HEK293 (cell line): ENCODE data around the gene SETMAR.

Experiments
- CTCF ChIA-PET: fragments of 350-600 bp; formaldehyde crosslinking; extraction: SDS; loops from one replicate; lab custom pipeline; 2021; ENCODE audit warnings: antibody characterized with exemption; lab: Yijun Ruan, JAX
- POLR2A ChIA-PET: fragments of 300-600 bp; formaldehyde crosslinking; extraction: SDS; loops from one replicate; lab custom pipeline; 2020; ENCODE audit warnings: antibody characterized with exemption, inconsistent platforms; lab: Yijun Ruan, JAX
- H3K27ac ChIP-seq: fragments of 200-500 bp; sonication (Bioruptor generic); 2 replicates; pipeline ENCODE4 v1.5.1; 2014; ENCODE audit warnings: low read depth, low read length, control low read depth, inconsistent platforms; ENCODE audit errors: extremely low read depth
- H3K36me3 ChIP-seq, 2 experiments: fragments of 200-500 bp in 1 of 2; sonication (Bioruptor generic) in 1 of 2; 1 replicate in 1 of 2; 2 replicates in 1 of 2; pipeline ENCODE4 v1.5.1; 2014 to 2017; ENCODE audit warnings: inconsistent platforms in 2 of 2, low read length in 2 of 2; ENCODE audit not compliant: control insufficient read depth in 2 of 2, insufficient read depth in 1 of 2
- H3K4me1 ChIP-seq: fragments of 200-500 bp; sonication (Bioruptor generic); 2 replicates; pipeline ENCODE4 v1.5.1; 2014; ENCODE audit warnings: mild to moderate bottlenecking, low read length, inconsistent platforms; ENCODE audit not compliant: control insufficient read depth, insufficient read depth
- H3K4me3 ChIP-seq: 2 replicates; pipeline ENCODE4 v1.5.1; 2011; ENCODE audit warnings: low read depth, mild to moderate bottlenecking, control low read depth, low read length, moderate library complexity
- H3K9me3 ChIP-seq: fragments of 200-500 bp; sonication (Bioruptor generic); 2 replicates; pipeline ENCODE4 v1.5.1; 2014; ENCODE audit warnings: low read depth, low read length, inconsistent platforms; ENCODE audit not compliant: control insufficient read depth, insufficient read depth
- IKZF3 ChIP-seq: fragments of 450-650 bp; IDR thresholded peaks from 2 replicates; pipeline ENCODE4 v1.5.0; 2018; ENCODE audit warnings: missing biosample characterization, mild to moderate bottlenecking, missing genetic modification characterization, moderate library complexity
- KLF10 ChIP-seq: fragments of 450-650 bp; IDR thresholded peaks from 2 replicates; pipeline ENCODE4 v1.5.1; 2018; ENCODE audit warnings: missing biosample characterization, mild to moderate bottlenecking, missing genetic modification characterization
- MZF1 ChIP-seq: fragments of 450-650 bp; formaldehyde crosslinking; IDR thresholded peaks from 2 replicates; pipeline ENCODE4 v1.5.1; 2017; ENCODE audit warnings: missing biosample characterization, missing genetic modification characterization, borderline replicate concordance
- YY1 ChIP-seq: fragments of 450-650 bp; formaldehyde crosslinking; IDR thresholded peaks from 2 replicates; pipeline ENCODE4 v1.5.1; 2018; ENCODE audit warnings: missing biosample characterization, missing genetic modification characterization
- ZBTB26 ChIP-seq: fragments of 450-650 bp; formaldehyde crosslinking; optimal IDR thresholded peaks from 2 replicates; pipeline ENCODE3; 2016; ENCODE audit warnings: missing biosample characterization, mild to moderate bottlenecking, missing genetic modification characterization
- ZNF112 ChIP-seq: fragments of 450-650 bp; formaldehyde crosslinking; IDR thresholded peaks from 2 replicates; pipeline ENCODE4 v1.5.0; 2017; ENCODE audit warnings: missing biosample characterization, missing genetic modification characterization
- ZNF148 ChIP-seq: fragments of 450-650 bp; formaldehyde crosslinking; IDR thresholded peaks from 2 replicates; pipeline ENCODE4 v1.5.0; 2017; ENCODE audit warnings: missing biosample characterization, missing genetic modification characterization, borderline replicate concordance
- ZNF157 ChIP-seq: fragments of 450-650 bp; formaldehyde crosslinking; IDR thresholded peaks from 2 replicates; pipeline ENCODE4 v1.5.1; 2016; ENCODE audit warnings: missing biosample characterization, missing genetic modification characterization
- ZNF239 ChIP-seq: fragments of 450-650 bp; formaldehyde crosslinking; IDR thresholded peaks from 2 replicates; pipeline ENCODE4 v1.5.1; 2016; ENCODE audit warnings: missing biosample characterization, missing genetic modification characterization
- ZNF521 ChIP-seq: fragments of 450-650 bp; formaldehyde crosslinking; IDR thresholded peaks from 2 replicates; pipeline ENCODE4 v1.5.1; 2017; ENCODE audit warnings: missing biosample characterization, mild to moderate bottlenecking, missing genetic modification characterization
- ZNF555 ChIP-seq: fragments of 450-650 bp; formaldehyde crosslinking; conservative IDR thresholded peaks from 2 replicates; pipeline ENCODE4 v1.5.1; 2017; ENCODE audit warnings: missing biosample characterization, mild to moderate bottlenecking, missing genetic modification characterization, inconsistent platforms
- ZNF621 ChIP-seq: fragments of 450-650 bp; formaldehyde crosslinking; IDR thresholded peaks from 2 replicates; pipeline ENCODE4 v1.5.1; 2017; ENCODE audit warnings: missing biosample characterization, missing genetic modification characterization
- ZNF629 ChIP-seq: fragments of 450-650 bp; formaldehyde crosslinking; IDR thresholded peaks from 2 replicates; pipeline ENCODE4 v1.5.1; 2017; ENCODE audit warnings: missing biosample characterization, missing genetic modification characterization
- ZNF664 ChIP-seq: fragments of 450-650 bp; formaldehyde crosslinking; IDR thresholded peaks from 2 replicates; pipeline ENCODE4 v1.5.1; 2016; ENCODE audit warnings: missing biosample characterization, missing genetic modification characterization
- ZNF76 ChIP-seq: fragments of 450-650 bp; formaldehyde crosslinking; IDR thresholded peaks from 2 replicates; pipeline ENCODE4; 2016; ENCODE audit warnings: low read depth, missing biosample characterization, missing genetic modification characterization, borderline replicate concordance
- ZNF768 ChIP-seq: fragments of 450-650 bp; formaldehyde crosslinking; IDR thresholded peaks from 2 replicates; pipeline ENCODE4 v1.5.1; 2018; ENCODE audit warnings: missing biosample characterization, mild to moderate bottlenecking, missing genetic modification characterization
- ZNF830 ChIP-seq: fragments of 450-650 bp; IDR thresholded peaks from 2 replicates; pipeline ENCODE4 v1.5.0; 2018; ENCODE audit warnings: missing biosample characterization, missing genetic modification characterization, low read depth, mild to moderate bottlenecking, moderate library complexity
- TF ChIP-seq, protein P1 (sequence below): fragments of 450-650 bp; formaldehyde crosslinking; IDR thresholded peaks from 2 replicates; pipeline ENCODE4 v1.5.1; 2017; ENCODE audit warnings: missing biosample characterization, missing genetic modification characterization
- TF ChIP-seq, protein P2 (sequence below): fragments of 450-650 bp; formaldehyde crosslinking; IDR thresholded peaks from 2 replicates; pipeline ENCODE4 v1.5.1; 2016; ENCODE audit warnings: missing biosample characterization, missing genetic modification characterization
- TF ChIP-seq, protein P3 (sequence below): fragments of 450-650 bp; formaldehyde crosslinking; IDR thresholded peaks from 2 replicates; pipeline ENCODE4 v1.5.1; 2016; ENCODE audit warnings: missing biosample characterization, missing genetic modification characterization

Gene SETMAR

DNA sequence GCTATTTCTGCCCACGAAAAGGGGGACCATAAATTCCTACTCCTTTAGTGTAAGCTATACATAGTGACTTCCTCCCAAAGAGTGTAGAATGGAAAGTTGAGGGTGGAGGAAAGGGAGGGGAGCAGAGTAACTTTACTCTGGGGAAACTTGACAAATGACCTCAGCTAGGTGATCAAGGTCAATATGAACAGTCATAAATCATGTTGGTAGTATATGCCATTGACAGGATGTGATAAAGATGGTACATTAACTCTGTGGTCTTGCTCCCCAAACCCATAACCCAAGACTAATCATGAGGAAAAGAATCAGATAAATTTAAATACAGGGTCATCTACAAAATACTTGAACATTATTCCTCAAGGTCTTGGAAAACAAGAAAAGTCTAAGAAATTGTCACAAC lies 18.6 kb downstream of the SETMAR start:
- ChIA-PET POLR2A (no interaction called here), CTCF (no interaction called here)
- Histone ChIP-seq H3K4me3 (no peak overlapping the region), H3K27ac (no peak overlapping the region), H3K4me1 (peaks cover 9% of the 10 kb centered on the region), H3K9me3 (no peaks in the 10 kb centered on the region), H3K36me3 (peaks cover 0 to 3% of the 10 kb centered on the region in 2 experiments; a peak in 1 of 3 replicates)
- TF ChIP-seq, protein P1, sequence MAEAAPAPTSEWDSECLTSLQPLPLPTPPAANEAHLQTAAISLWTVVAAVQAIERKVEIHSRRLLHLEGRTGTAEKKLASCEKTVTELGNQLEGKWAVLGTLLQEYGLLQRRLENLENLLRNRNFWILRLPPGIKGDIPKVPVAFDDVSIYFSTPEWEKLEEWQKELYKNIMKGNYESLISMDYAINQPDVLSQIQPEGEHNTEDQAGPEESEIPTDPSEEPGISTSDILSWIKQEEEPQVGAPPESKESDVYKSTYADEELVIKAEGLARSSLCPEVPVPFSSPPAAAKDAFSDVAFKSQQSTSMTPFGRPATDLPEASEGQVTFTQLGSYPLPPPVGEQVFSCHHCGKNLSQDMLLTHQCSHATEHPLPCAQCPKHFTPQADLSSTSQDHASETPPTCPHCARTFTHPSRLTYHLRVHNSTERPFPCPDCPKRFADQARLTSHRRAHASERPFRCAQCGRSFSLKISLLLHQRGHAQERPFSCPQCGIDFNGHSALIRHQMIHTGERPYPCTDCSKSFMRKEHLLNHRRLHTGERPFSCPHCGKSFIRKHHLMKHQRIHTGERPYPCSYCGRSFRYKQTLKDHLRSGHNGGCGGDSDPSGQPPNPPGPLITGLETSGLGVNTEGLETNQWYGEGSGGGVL (tag by site-specific recombination), result peak; percentile 49; the same call in 1 of the 2 replicates
- no peak for TF ChIP-seq ZNF76 (tag by site-specific recombination)

- H3K27ac ChIP-seq, result no peak overlapping the region
- H3K4me1 ChIP-seq, result peaks cover 9% of the 10 kb centered on the region
- no peak overlapping the region for H3K4me3 ChIP-seq
- no peaks in the 10 kb centered on the region for H3K9me3 ChIP-seq
- H3K36me3 ChIP-seq, result no peaks in the 10 kb centered on the region
- 0 out of 2 replicates have a peak, but pooled peaks have one; percentile 8 for TF ChIP-seq ZNF664 (tag by site-specific recombination)
- no peak for TF ChIP-seq ZNF239 (tag by site-specific recombination)
- ChIA-PET POLR2A (no interaction called here), CTCF (no interaction called here)
Measured at GRCh38 chr3:4322635-4323034, 19.5 kb downstream of the SETMAR start.

GRCh38 chr3:4323246-4324027 lies 20.3 kb downstream of the SETMAR start:
- H3K36me3 ChIP-seq, result no peaks in the 10 kb centered on the region
- POLR2A ChIA-PET, result no interaction called here
- CTCF ChIA-PET, result interaction anchor here (0.6 kb wide), 1 partner anchor 1446 kb away, joined by 3 read pairs; no protein-coding TSS in a partner anchor
- no peaks in the 10 kb centered on the region for H3K9me3 ChIP-seq
- no peak overlapping the region for H3K4me3 ChIP-seq
- H3K27ac ChIP-seq, result no peak overlapping the region
- H3K4me1 ChIP-seq, result peaks cover 9% of the 10 kb centered on the region
- TF ChIP-seq ZNF768 (tag by site-specific recombination), result no peak
- no peak for TF ChIP-seq ZNF112 (tag by site-specific recombination)
- no peak for TF ChIP-seq ZNF148 (tag by site-specific recombination)
- no peak for TF ChIP-seq ZNF157
- no peak for TF ChIP-seq YY1 (tag by site-specific recombination)
- no peak for TF ChIP-seq ZNF521
- TF ChIP-seq ZNF555 (tag by site-specific recombination), result no peak
- no peak for TF ChIP-seq MZF1 (tag by site-specific recombination)
- no peak for TF ChIP-seq ZBTB26
- no peak for TF ChIP-seq ZNF621 (tag by site-specific recombination)
- no peak for TF ChIP-seq ZNF629 (tag by site-specific recombination)
- TF ChIP-seq, protein P2, sequence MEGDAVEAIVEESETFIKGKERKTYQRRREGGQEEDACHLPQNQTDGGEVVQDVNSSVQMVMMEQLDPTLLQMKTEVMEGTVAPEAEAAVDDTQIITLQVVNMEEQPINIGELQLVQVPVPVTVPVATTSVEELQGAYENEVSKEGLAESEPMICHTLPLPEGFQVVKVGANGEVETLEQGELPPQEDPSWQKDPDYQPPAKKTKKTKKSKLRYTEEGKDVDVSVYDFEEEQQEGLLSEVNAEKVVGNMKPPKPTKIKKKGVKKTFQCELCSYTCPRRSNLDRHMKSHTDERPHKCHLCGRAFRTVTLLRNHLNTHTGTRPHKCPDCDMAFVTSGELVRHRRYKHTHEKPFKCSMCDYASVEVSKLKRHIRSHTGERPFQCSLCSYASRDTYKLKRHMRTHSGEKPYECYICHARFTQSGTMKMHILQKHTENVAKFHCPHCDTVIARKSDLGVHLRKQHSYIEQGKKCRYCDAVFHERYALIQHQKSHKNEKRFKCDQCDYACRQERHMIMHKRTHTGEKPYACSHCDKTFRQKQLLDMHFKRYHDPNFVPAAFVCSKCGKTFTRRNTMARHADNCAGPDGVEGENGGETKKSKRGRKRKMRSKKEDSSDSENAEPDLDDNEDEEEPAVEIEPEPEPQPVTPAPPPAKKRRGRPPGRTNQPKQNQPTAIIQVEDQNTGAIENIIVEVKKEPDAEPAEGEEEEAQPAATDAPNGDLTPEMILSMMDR (tag by site-specific recombination), result no peak
- TF ChIP-seq, protein P3, sequence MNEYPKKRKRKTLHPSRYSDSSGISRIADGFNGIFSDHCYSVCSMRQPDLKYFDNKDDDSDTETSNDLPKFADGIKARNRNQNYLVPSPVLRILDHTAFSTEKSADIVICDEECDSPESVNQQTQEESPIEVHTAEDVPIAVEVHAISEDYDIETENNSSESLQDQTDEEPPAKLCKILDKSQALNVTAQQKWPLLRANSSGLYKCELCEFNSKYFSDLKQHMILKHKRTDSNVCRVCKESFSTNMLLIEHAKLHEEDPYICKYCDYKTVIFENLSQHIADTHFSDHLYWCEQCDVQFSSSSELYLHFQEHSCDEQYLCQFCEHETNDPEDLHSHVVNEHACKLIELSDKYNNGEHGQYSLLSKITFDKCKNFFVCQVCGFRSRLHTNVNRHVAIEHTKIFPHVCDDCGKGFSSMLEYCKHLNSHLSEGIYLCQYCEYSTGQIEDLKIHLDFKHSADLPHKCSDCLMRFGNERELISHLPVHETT (tag by site-specific recombination), result no peak
- TF ChIP-seq KLF10 (tag by site-specific recombination), result no peak
- no peak for TF ChIP-seq ZNF830
- TF ChIP-seq IKZF3, result no peak
